CD1c-positive myeloid dendritic cell (primary cell): Measurements from ENCODE around the gene MAP9.
"Not testable (repeated sequence)": the region's sequence is repeated elsewhere in the genome, so short reads cannot be mapped to it uniquely, and the experiment has no call there.

Source experiments
- DNase-seq: peaks from one replicate; pipeline ENCODE4 v3.0.0-alpha.2; 2016; ENCODE audit errors: extremely low spot score

MAP9 gene

GRCh38 chr4:155353923-155354540, 22.7 kb downstream of the MAP9 start:
- DNase-seq: peak; percentile 37

- no peak for DNase-seq
Observed at GRCh38 chr4:155342142-155342541, 34.6 kb downstream of the MAP9 start.

- no peak for DNase-seq
Observed at GRCh38 chr4:155339999-155340398, 36.8 kb downstream of the MAP9 start.

DNA sequence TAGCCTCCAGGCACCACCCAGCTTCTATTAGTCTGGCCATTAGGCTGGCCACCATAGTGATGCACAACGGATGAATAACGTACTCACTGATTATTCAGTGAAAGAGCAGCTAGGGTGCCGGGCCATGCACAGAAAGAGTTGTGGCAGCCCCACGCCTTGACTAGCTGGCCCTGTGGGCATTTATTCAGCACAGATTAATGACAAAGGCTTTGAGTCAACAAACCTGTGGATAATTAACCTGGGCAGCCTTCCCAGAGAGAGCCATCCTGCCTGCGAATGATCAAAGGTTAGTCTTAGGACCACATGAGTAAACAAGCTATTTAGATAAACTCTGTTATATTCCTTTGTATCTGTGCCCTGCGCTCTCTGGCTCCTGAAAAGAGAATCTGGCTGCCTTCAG, 37.2 kb downstream of the MAP9 start:
- DNase-seq: no peak

DNA sequence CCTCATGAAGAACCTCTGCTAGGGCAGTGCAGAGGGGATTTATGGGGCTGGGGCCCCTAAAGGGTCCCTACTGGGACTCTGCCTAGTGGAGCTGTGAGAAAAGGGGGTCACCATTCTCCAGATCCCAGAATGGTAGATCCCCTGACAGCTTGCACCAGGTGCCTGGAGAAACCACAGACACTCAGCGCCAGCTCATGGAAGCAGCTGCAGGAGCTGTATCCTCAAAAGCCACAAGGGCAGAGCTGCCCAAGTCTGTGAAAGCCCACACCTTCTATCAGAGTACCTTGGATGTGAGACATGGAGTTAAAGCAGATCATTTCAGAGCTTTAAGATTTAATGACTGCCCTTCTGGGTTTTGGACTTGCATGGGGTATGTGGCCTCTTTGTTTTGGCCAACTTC, 38.6 kb downstream of the MAP9 start:
- DNase-seq: no peak

GRCh38 chr4:155336242-155336641, 40.5 kb downstream of the MAP9 start:
- no peak for DNase-seq

GRCh38 chr4:155331478-155331877, 45.3 kb downstream of the MAP9 start:
- no peak for DNase-seq

- no peak for DNase-seq
Observed at GRCh38 chr4:155322782-155323181, 54.0 kb downstream of the MAP9 start.

GRCh38 chr4:155321006-155321405, 55.8 kb downstream of the MAP9 start:
- no peak for DNase-seq

DNA sequence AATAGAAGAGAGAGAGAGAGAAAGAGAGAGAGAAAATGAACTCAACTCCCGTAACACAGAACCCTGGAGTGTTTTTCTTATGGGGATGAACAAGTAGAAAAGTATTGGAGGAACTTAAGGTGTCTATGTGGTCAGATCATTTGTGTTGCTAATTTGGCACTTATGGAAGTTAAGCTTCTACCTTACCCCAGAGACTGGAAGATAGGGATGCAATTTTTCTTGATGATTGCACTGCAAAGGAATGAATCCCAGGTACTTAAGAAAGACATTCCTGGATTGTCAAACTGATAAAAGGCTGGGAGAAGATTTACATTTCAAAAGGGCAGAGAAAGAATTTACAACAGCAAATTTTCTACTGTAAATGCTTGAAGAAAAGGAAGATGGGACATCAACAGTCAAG, 57.2 kb downstream of the MAP9 start:
- no peak for DNase-seq

DNA sequence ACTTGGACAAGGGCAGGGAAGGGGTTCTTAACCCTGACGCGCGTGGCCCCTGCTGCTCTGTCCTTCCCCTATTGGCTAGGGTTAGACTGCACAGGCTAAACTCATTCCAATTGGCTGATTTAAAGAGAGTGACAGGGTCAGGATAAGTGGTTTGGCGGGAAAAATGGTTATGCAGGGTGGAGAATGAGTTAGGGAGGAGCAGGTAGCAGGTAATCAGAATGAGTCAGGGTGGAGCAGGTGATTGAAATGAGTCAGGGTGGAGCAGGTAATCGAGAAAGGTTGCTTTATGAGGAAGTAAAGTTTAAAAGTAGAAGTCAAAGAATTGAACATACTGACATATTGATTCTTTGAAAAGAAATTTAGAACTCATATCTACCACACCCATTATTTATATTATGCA, 64.7 kb downstream of the MAP9 start:
- not testable (repeated sequence) for DNase-seq

GRCh38 chr4:155307731-155308277, 69.0 kb downstream of the MAP9 start:
- no peak for DNase-seq

DNA sequence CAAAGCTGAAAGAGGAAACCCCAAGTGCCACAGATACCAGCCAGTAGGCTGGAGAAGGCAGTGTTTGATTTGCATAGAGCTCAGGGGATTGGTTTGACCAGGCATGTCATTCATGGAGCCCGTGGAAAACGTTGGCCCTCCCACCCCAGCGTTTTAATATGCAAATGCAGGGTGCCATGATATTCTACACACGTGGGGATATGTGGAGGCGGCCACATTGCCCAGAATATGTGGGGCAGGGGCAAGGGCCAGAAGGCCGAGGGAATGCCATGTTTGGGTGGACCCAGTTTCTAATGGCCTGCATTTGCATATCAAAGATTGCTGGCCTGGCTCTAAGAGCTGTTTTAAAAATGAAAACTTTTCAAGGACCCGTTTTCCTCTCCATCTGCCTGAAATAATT, 71.1 kb downstream of the MAP9 start:
- DNase-seq: no peak

DNA sequence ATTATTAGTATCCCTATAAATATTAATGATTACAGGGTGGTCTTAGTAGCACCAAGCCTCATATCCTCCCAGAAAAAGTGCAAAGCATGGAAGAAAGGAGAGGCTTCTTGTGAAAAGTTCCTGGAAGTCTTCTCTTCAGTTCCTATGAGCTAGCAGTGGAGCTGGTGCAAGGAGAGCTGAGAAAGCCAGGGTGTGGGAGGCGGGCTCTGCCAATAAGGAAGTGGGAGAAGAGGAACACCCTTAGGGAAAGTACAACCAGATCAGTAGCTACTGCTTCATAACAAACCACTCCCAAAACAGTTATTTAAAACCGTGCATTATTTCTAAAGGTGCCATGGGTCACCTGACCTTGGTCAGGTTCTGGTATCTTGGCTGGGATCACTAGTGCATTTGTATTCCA, 72.4 kb downstream of the MAP9 start:
- peak; percentile 11 for DNase-seq

GRCh38 chr4:155299103-155299502, 77.7 kb downstream of the MAP9 start:
- DNase-seq: no peak
